Endothelial cell of umbilical vein (primary cell): ENCODE results near the gene SULT1A1.

Source experiments
- EZH2 ChIP-seq: IDR thresholded peaks from 2 replicates; pipeline ENCODE4 v1.6.1; 2012; ENCODE audit warnings: borderline replicate concordance, low read depth, mild to moderate bottlenecking, moderate library complexity, low read length, inconsistent platforms; ENCODE audit not compliant: severe bottlenecking
- JUN ChIP-seq: IDR thresholded peaks from 2 replicates; pipeline ENCODE4 v1.6.1; 2011; ENCODE audit warnings: borderline replicate concordance, low read depth; ENCODE audit not compliant: insufficient read length, insufficient read depth
- POLR2AphosphoS5 ChIP-seq: IDR thresholded peaks from 2 replicates; pipeline ENCODE4 v1.6.1; 2012; ENCODE audit warnings: low read depth, mild to moderate bottlenecking, control low read depth, low read length, moderate library complexity; ENCODE audit not compliant: insufficient read depth
- TF ChIP-seq, protein P1 (sequence below), 2 donors: IDR thresholded peaks; 1 replicate in 1 of 2; 2 replicates in 1 of 2; pipeline ENCODE4 v1.5.1; 2011; ENCODE audit warnings: low read length in 2 of 2, mild to moderate bottlenecking in 2 of 2, moderate library complexity in 2 of 2, control low read depth in 1 of 2, inconsistent platforms in 1 of 2, low read depth in 1 of 2; ENCODE audit not compliant: insufficient read depth in 1 of 2; ENCODE audit errors: extremely low read depth in 1 of 2
- TF ChIP-seq, protein P2 (sequence below): IDR thresholded peaks from 2 replicates; pipeline ENCODE4 v1.6.1; 2011; ENCODE audit not compliant: insufficient read depth, insufficient read length

DNA sequence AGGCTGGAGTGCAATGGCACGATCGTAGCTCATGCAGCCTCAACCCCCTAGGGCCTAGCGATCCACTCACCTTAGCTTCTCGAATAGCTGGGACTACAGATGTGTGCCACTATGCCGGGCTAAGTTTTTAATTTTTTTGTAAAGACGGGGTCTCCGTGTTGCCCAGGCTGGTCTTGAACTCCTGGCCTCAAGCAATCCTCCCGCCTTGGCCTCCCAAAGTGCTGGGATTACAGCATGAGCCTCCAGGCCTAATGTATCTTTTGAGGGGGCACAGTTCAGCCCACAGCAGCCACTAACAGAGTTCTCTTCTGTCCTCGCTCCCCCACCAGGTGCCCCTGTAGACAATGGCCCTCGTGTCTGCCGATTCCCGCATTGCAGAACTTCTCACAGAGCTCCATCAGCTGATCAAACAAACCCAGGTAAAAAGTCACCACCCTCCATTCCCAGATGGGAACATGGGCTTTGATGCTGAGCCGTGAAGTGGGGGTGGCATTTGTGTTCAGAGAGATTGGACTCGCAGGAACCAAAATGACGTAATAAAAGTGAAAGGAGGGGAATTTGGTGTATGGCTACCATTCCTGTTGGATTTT lies 29.0 kb downstream of the SULT1A1 start:
- TF ChIP-seq, protein P1, sequence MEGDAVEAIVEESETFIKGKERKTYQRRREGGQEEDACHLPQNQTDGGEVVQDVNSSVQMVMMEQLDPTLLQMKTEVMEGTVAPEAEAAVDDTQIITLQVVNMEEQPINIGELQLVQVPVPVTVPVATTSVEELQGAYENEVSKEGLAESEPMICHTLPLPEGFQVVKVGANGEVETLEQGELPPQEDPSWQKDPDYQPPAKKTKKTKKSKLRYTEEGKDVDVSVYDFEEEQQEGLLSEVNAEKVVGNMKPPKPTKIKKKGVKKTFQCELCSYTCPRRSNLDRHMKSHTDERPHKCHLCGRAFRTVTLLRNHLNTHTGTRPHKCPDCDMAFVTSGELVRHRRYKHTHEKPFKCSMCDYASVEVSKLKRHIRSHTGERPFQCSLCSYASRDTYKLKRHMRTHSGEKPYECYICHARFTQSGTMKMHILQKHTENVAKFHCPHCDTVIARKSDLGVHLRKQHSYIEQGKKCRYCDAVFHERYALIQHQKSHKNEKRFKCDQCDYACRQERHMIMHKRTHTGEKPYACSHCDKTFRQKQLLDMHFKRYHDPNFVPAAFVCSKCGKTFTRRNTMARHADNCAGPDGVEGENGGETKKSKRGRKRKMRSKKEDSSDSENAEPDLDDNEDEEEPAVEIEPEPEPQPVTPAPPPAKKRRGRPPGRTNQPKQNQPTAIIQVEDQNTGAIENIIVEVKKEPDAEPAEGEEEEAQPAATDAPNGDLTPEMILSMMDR (IDR thresholded peaks at IDR 0.05; ENCODE audit: extremely low read depth in 1 of 2, insufficient read depth in 1 of 2, low read depth in 1 of 2, low read length in 2 of 2) = no peak
- TF ChIP-seq EZH2 (no peak), POLR2AphosphoS5 (no peak), JUN (no peak)
- TF ChIP-seq, protein P2, sequence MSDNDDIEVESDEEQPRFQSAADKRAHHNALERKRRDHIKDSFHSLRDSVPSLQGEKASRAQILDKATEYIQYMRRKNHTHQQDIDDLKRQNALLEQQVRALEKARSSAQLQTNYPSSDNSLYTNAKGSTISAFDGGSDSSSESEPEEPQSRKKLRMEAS = no peak
